GM23338 (cell line): ENCODE data around the gene SEMA5A.

Source experiments
- CREB1 ChIP-seq: fragments of 250-450 bp; sonication (Bioruptor Pico); IDR thresholded peaks from 2 replicates; pipeline ENCODE4 v1.5.0; 2020; ENCODE audit warnings: low read depth, mild to moderate bottlenecking, moderate library complexity
- EZH2 ChIP-seq: fragments of 200-600 bp; sonication (generic); IDR thresholded peaks from one replicate; pipeline ENCODE4 v1.8.0; 2017; ENCODE audit warnings: antibody characterized with exemption, mild to moderate bottlenecking, low read depth; ENCODE audit not compliant: unreplicated experiment
- EZH2phosphoT487 ChIP-seq: fragments of 200-600 bp; sonication (generic); IDR thresholded peaks from one replicate; pipeline ENCODE4 v1.8.1; 2018; ENCODE audit warnings: antibody characterized with exemption; ENCODE audit not compliant: unreplicated experiment
- JUNB ChIP-seq: IDR thresholded peaks from one replicate; pipeline ENCODE4 v1.6.1; 2016; ENCODE audit warnings: antibody characterized with exemption; ENCODE audit not compliant: unreplicated experiment
- NANOG ChIP-seq: IDR thresholded peaks from 2 replicates; pipeline ENCODE4 v1.6.1; 2016; ENCODE audit warnings: antibody characterized with exemption, borderline replicate concordance
- POLR2AphosphoS5 ChIP-seq: IDR thresholded peaks from 2 replicates; pipeline ENCODE4 v1.6.1; 2016; ENCODE audit warnings: antibody characterized with exemption, low read depth
- REST ChIP-seq: IDR thresholded peaks from one replicate; pipeline ENCODE4 v1.6.1; 2018; ENCODE audit warnings: antibody characterized with exemption; ENCODE audit not compliant: unreplicated experiment
- STAT1 ChIP-seq: IDR thresholded peaks from one replicate; pipeline ENCODE4 v1.6.1; 2016; ENCODE audit warnings: antibody characterized with exemption; ENCODE audit not compliant: unreplicated experiment
- ZNF331 ChIP-seq: fragments of 250-450 bp; sonication (Bioruptor Pico); IDR thresholded peaks from 2 replicates; pipeline ENCODE4 v1.5.0; 2020; ENCODE audit warnings: low read depth, mild to moderate bottlenecking, moderate library complexity
- TF ChIP-seq, protein P1 (sequence below), 2 experiments: fragments of 200-600 bp in 1 of 2; sonication (generic) in 1 of 2; conservative IDR thresholded peaks; 2 replicates each; pipeline versions ENCODE4 v1.5.1 to v1.6.1; 2016 to 2017; ENCODE audit warnings: antibody characterized with exemption in 2 of 2, low read depth in 2 of 2, mild to moderate bottlenecking in 2 of 2, moderate library complexity in 1 of 2
- TF ChIP-seq, protein P2 (sequence below): IDR thresholded peaks from 2 replicates; pipeline ENCODE4 v1.6.1; 2016; ENCODE audit warnings: antibody characterized with exemption

GRCh38 chr5:9387879-9388278, 158.0 kb downstream of the SEMA5A start:
- TF ChIP-seq, protein P1, sequence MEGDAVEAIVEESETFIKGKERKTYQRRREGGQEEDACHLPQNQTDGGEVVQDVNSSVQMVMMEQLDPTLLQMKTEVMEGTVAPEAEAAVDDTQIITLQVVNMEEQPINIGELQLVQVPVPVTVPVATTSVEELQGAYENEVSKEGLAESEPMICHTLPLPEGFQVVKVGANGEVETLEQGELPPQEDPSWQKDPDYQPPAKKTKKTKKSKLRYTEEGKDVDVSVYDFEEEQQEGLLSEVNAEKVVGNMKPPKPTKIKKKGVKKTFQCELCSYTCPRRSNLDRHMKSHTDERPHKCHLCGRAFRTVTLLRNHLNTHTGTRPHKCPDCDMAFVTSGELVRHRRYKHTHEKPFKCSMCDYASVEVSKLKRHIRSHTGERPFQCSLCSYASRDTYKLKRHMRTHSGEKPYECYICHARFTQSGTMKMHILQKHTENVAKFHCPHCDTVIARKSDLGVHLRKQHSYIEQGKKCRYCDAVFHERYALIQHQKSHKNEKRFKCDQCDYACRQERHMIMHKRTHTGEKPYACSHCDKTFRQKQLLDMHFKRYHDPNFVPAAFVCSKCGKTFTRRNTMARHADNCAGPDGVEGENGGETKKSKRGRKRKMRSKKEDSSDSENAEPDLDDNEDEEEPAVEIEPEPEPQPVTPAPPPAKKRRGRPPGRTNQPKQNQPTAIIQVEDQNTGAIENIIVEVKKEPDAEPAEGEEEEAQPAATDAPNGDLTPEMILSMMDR (conservative IDR thresholded peaks at IDR 0.05; ENCODE audit: low read depth in 2 of 2), result peak in 1 of 2 experiments; percentile 10; a peak in 2 of 4 replicates
- TF ChIP-seq EZH2, result no peak
- no peak for TF ChIP-seq REST
- no peak for TF ChIP-seq POLR2AphosphoS5
- TF ChIP-seq EZH2phosphoT487, result no peak
- TF ChIP-seq ZNF331 (CRISPR knock-in tag), result no peak
- TF ChIP-seq JUNB, result no peak
- TF ChIP-seq STAT1, result no peak
- no peak for TF ChIP-seq CREB1 (CRISPR knock-in tag)
- TF ChIP-seq NANOG, result no peak
- TF ChIP-seq, protein P2, sequence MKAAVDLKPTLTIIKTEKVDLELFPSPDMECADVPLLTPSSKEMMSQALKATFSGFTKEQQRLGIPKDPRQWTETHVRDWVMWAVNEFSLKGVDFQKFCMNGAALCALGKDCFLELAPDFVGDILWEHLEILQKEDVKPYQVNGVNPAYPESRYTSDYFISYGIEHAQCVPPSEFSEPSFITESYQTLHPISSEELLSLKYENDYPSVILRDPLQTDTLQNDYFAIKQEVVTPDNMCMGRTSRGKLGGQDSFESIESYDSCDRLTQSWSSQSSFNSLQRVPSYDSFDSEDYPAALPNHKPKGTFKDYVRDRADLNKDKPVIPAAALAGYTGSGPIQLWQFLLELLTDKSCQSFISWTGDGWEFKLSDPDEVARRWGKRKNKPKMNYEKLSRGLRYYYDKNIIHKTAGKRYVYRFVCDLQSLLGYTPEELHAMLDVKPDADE, result no peak
